Body of pancreas (tissue), 4 donors: Measurements from ENCODE around the gene METTL2B.

Source experiments
- CTCF ChIP-seq, 7 experiments: fragments of 450-650 bp in 4 of 7; fragments of 200-600 bp in 3 of 7; sonication (generic) in 3 of 7; IDR thresholded peaks; one replicate each; pipeline ENCODE4 v1.5.1; 2016 to 2019; ENCODE audit warnings: antibody characterized with exemption in 7 of 7
- POLR2A ChIP-seq, 3 donors: fragments of 450-650 bp; IDR thresholded peaks; one replicate each; pipeline ENCODE4 v1.6.1; 2016; ENCODE audit warnings: antibody characterized with exemption in 3 of 3, mild to moderate bottlenecking in 2 of 3

- TF ChIP-seq CTCF (IDR thresholded peaks at IDR 0.05) (no peak), POLR2A (IDR thresholded peaks at IDR 0.05) (no peak)
Measured at GRCh38 chr7:128497405-128497804, 20.9 kb downstream of the METTL2B start.
